B cell (primary cell): ENCODE results near the gene OXGR1. TPM values are rescaled to one million over a fixed set of nuclear protein-coding genes. Genes with fewer than 3 reads are reported as not detected.

Source experiments
- ATAC-seq: fragments of 200-7000 bp; cut with Tn5 transposase; one replicate; pipeline ENCODE4 v1.10.0; 2021; ENCODE audit warnings: low read depth, mild to moderate bottlenecking, moderate number of reproducible peaks, moderate library complexity
- CTCF ChIA-PET: fragments of 350-600 bp; sonication (Branson Sonifier 250); formaldehyde crosslinking; loops from one replicate; lab custom pipeline; 2021; ENCODE audit warnings: antibody characterized with exemption, inconsistent platforms; lab: Charles Lee
- POLR2A ChIA-PET: fragments of 350-600 bp; sonication (Branson Sonifier 250); formaldehyde crosslinking; loops from one replicate; lab custom pipeline; 2021; ENCODE audit warnings: antibody characterized with exemption; lab: Charles Lee
- DNase-seq: peaks from one replicate; pipeline ENCODE4 v3.0.0; 2013
- H2AFZ ChIP-seq: 2 replicates; pipeline ENCODE4 v1.6.1; 2012; ENCODE audit warnings: mild to moderate bottlenecking, low read depth, low read length; ENCODE audit not compliant: insufficient read depth, poor library complexity, severe bottlenecking
- H3K27ac ChIP-seq, 2 donors: 1 replicate in 1 of 2; 2 replicates in 1 of 2; pipeline ENCODE4 v1.5.1; 2012 to 2013; ENCODE audit warnings: low read length in 2 of 2, mild to moderate bottlenecking in 2 of 2, moderate library complexity in 1 of 2
- H3K27me3 ChIP-seq, 4 experiments: fragments of 200-600 bp in 1 of 4; sonication (generic) in 1 of 4; replicated peaks in 1 of 4; 1 replicate in 2 of 4; 2 replicates in 2 of 4; pipeline versions ENCODE4 v1.6.1 to v1.7.0; 2013 to 2016; ENCODE audit warnings: low read length in 3 of 4, mild to moderate bottlenecking in 2 of 4, mixed read lengths in 1 of 4, moderate library complexity in 1 of 4; ENCODE audit not compliant: insufficient read depth in 4 of 4, control insufficient read depth in 3 of 4; ENCODE audit errors: control extremely low read depth in 1 of 4
- H3K36me3 ChIP-seq, 2 experiments: replicated peaks in 1 of 2; 1 replicate in 1 of 2; 2 replicates in 1 of 2; pipeline versions ENCODE4 v1.6.1 to v1.7.1; 2013; ENCODE audit warnings: low read length in 1 of 2; ENCODE audit not compliant: insufficient read depth in 2 of 2, control insufficient read depth in 1 of 2; ENCODE audit errors: control extremely low read depth in 1 of 2, extremely low read depth in 1 of 2
- H3K4me1 ChIP-seq, 2 donors: fragments of 200-600 bp in 1 of 2; sonication (generic) in 1 of 2; 1 replicate in 1 of 2; 2 replicates in 1 of 2; pipeline versions ENCODE4 v1.5.1 to v1.6.1; 2013 to 2017; ENCODE audit warnings: low read length in 2 of 2; ENCODE audit not compliant: control insufficient read depth in 2 of 2, insufficient read depth in 2 of 2
- H3K4me2 ChIP-seq: replicated peaks from 2 replicates; pipeline ENCODE3; 2012; ENCODE audit warnings: mild to moderate bottlenecking, low read depth, low read length; ENCODE audit not compliant: poor library complexity, severe bottlenecking
- H3K4me3 ChIP-seq, 5 experiments: fragments of 200-600 bp in 1 of 5; sonication (generic) in 1 of 5; 1 replicate in 3 of 5; 2 replicates in 2 of 5; pipeline versions ENCODE4 v1.5.1 to v1.7.0; 2011 to 2016; ENCODE audit warnings: low read length in 4 of 5, mild to moderate bottlenecking in 4 of 5, low read depth in 2 of 5, control low read depth in 1 of 5, moderate library complexity in 1 of 5; ENCODE audit not compliant: insufficient read depth in 1 of 5; ENCODE audit errors: control extremely low read depth in 1 of 5, extremely low read depth in 1 of 5
- H3K79me2 ChIP-seq: fragments of 200-600 bp; sonication (generic); one replicate; pipeline ENCODE4 v1.6.0; 2016; ENCODE audit warnings: low read length; ENCODE audit not compliant: control insufficient read depth, insufficient read depth
- H3K9ac ChIP-seq: fragments of 200-600 bp; sonication (generic); 2 replicates; pipeline ENCODE4 v1.6.1; 2017; ENCODE audit warnings: mild to moderate bottlenecking, low read length, moderate library complexity
- H3K9me3 ChIP-seq, 3 donors: one replicate each; pipeline versions ENCODE4 v1.6.1 to v1.7.1; 2013; ENCODE audit warnings: low read length in 2 of 3; ENCODE audit not compliant: control insufficient read depth in 2 of 3, insufficient read depth in 1 of 3; ENCODE audit errors: control extremely low read depth in 1 of 3
- H4K20me1 ChIP-seq: 2 replicates; pipeline ENCODE4 v1.6.0; 2012; ENCODE audit warnings: mild to moderate bottlenecking, low read length; ENCODE audit not compliant: insufficient read depth, control insufficient read depth, poor library complexity, severe bottlenecking
- H3K27ac Mint-ChIP-seq: one replicate; pipeline ENCODE4 v1.8.0; 2021; ENCODE audit warnings: mixed read lengths
- H3K27me3 Mint-ChIP-seq: one replicate; pipeline ENCODE4 v1.8.0; 2021; ENCODE audit warnings: mixed read lengths
- H3K4me1 Mint-ChIP-seq: one replicate; pipeline ENCODE4 v1.8.0; 2021; ENCODE audit warnings: mixed read lengths
- H3K4me3 Mint-ChIP-seq: one replicate; pipeline ENCODE4 v1.8.0; 2021; ENCODE audit warnings: mixed read lengths
- H3K9me3 Mint-ChIP-seq: one replicate; pipeline ENCODE4 v1.8.0; 2022; ENCODE audit warnings: mixed read lengths; ENCODE audit not compliant: insufficient read depth
- CTCF ChIP-seq: fragments of 200-600 bp; IDR thresholded peaks from one replicate; pipeline ENCODE4 v1.8.0; 2022; ENCODE audit warnings: antibody characterized with exemption, mild to moderate bottlenecking
- EZH2 ChIP-seq: IDR thresholded peaks from 2 replicates; pipeline ENCODE4 v1.6.1; 2012; ENCODE audit warnings: borderline replicate concordance, low read depth, mild to moderate bottlenecking, moderate library complexity, low read length; ENCODE audit not compliant: insufficient read depth, poor library complexity, severe bottlenecking
- WGBS: methylation state at CpG from one replicate; pipeline ENCODE4 v1.1.5; 2013; ENCODE audit warnings: missing lambda C conversion rate; ENCODE audit not compliant: insufficient coverage; 5-methylcytosine and 5-hydroxymethylcytosine counted together
- intact Hi-C: fragments of 100-400 bp; cut with micrococcal nuclease; formaldehyde crosslinking; loops from one replicate; pipeline ENCODE4 v1.10.0; 2022
- polyA plus RNA-seq: library from polyadenylated mRNA; depleted of rRNA; stranded (reverse); fragments of >200 nt; gene quantifications from 2 replicates; pipeline ENCODE4 v1.2.3, GENCODE V29; 2012
- total RNA-seq, 2 donors: library from RNA; stranded (reverse); fragments of 120-200 nt in 1 of 2; gene quantifications; 1 replicate in 1 of 2; 2 replicates in 1 of 2; pipeline versions ENCODE4 v1.2.3 to v1.2.4, GENCODE V29; 2013 to 2022

OXGR1 gene
- total and polyA plus RNA-seq, 2 donors (not counting 1 experiment from before 2014, with no cell fraction given) = not detected

GRCh38 chr13:97000295-97000925 lies 6.1 kb upstream of the OXGR1 start:
- no peaks in the 10 kb centered on the region for H3K9me3 ChIP-seq
- no peaks in the 10 kb centered on the region for H3K9me3 Mint-ChIP-seq
- H4K20me1 ChIP-seq = no peaks in the 10 kb centered on the region
- ChIA-PET POLR2A (no interaction called here), CTCF (no interaction called here)
- no peak for ATAC-seq
- no peak overlapping the region for H3K27ac ChIP-seq
- H3K4me1 ChIP-seq = peaks cover 4 to 5% of the 10 kb centered on the region in 2 donors
- no peak overlapping the region for H3K27ac Mint-ChIP-seq
- no peak for TF ChIP-seq CTCF
- TF ChIP-seq EZH2 = no peak
- H3K36me3 ChIP-seq = no peaks in the 10 kb centered on the region
- peaks cover 17% of the 10 kb centered on the region for H3K27me3 Mint-ChIP-seq
- intact Hi-C loops = no loop called here
- H3K4me2 ChIP-seq = no peak overlapping the region
- no peak overlapping the region for H2AFZ ChIP-seq
- WGBS = 89% methylated on average over 2 of the region's 5 CpGs
- H3K4me3 ChIP-seq = no peak overlapping the region
- no peak overlapping the region for H3K9ac ChIP-seq
- no peak overlapping the region for H3K4me3 Mint-ChIP-seq
- peaks cover 5% of the 10 kb centered on the region for H3K4me1 Mint-ChIP-seq
- H3K27me3 ChIP-seq = no peaks in the 10 kb centered on the region
- DNase-seq = no peak
- H3K79me2 ChIP-seq = no peaks in the 10 kb centered on the region

GRCh38 chr13:96999091-96999490 lies 4.8 kb upstream of the OXGR1 start:
- no peak overlapping the region for H3K27ac ChIP-seq
- Mint-ChIP-seq H3K27ac (no peak overlapping the region), H3K27me3 (peaks cover 23% of the 10 kb centered on the region), H3K9me3 (no peaks in the 10 kb centered on the region), H3K4me3 (no peak overlapping the region), H3K4me1 (peaks cover 9% of the 10 kb centered on the region)
- CTCF ChIA-PET = interaction anchor here (0.5 kb wide), 1 partner anchor 1339 kb away, joined by 3 read pairs; no protein-coding TSS in a partner anchor
- no peak overlapping the region for H3K4me3 ChIP-seq
- H3K79me2 ChIP-seq = no peaks in the 10 kb centered on the region
- ATAC-seq = no peak
- H3K27me3 ChIP-seq = peaks cover 0 to 10% (median under 1%) of the 10 kb centered on the region in 4 experiments
- no peaks in the 10 kb centered on the region for H4K20me1 ChIP-seq
- no peak overlapping the region for H3K4me2 ChIP-seq
- POLR2A ChIA-PET = interaction anchor here (0.6 kb wide), 1 partner anchor 23 kb away, joined by 3 read pairs; no protein-coding TSS in a partner anchor
- peaks cover 4 to 5% of the 10 kb centered on the region in 2 donors for H3K4me1 ChIP-seq
- TF ChIP-seq EZH2 (no peak), CTCF (no peak)
- H3K9ac ChIP-seq = no peak overlapping the region
- H3K36me3 ChIP-seq = no peaks in the 10 kb centered on the region
- 100% methylated on average over 2 of the region's 2 CpGs for WGBS
- no peak for DNase-seq
- intact Hi-C loops = no loop called here
- no peak overlapping the region for H2AFZ ChIP-seq
- H3K9me3 ChIP-seq = peaks cover 0 to 5% (median 0%) of the 10 kb centered on the region in 3 donors
